ENCODE measurements around the gene COX19.
A peak's percentile ranks its signal among the peaks of the same experiment; 100 is the strongest.

COX19 gene

GRCh38 chr7:978049-978346, 2.6 kb upstream of the COX19 start:
- DNase-seq (ENCODE audit: low read depth): no peak

DNA sequence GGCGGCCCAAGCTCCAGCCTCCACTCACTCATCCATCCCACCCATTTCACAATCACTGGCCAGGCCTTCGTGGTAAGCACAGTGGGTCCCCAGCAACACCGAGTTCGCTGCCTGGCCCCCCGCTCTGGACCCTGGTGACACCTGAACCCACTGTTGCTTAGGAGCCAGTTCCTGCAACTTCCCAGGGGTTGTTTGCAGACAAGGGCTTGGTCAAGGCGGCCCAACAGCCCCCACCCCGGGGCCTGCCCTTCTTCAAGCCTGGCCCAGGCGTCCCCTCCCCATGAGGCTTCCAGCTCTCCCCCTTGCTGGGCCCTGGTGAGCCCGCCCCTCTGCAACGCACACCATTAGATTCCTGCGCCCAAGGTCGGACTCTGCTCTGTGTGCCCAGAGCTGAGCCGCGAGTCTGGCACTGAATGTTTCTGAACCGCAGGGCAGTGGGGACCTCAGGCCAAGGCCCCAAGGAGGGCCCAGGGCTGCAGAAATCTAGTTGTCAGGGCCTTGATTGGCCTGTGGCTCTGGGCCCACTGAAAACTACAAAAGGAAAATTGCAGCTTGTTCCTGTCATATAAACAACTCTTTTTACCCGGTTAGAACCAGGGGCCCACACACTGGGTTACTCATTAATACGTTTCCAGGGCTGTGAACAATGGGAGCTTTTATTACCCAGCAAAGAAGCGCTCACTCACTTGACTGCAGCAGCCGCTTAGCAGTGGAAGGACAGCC, 2.1 kb upstream of the COX19 start:
- DNase-seq (ENCODE audit: low read depth): no peak

GRCh38 chr7:976901-977325, 1.6 kb upstream of the COX19 start:
- DNase-seq (ENCODE audit: low read depth): no peak

DNA sequence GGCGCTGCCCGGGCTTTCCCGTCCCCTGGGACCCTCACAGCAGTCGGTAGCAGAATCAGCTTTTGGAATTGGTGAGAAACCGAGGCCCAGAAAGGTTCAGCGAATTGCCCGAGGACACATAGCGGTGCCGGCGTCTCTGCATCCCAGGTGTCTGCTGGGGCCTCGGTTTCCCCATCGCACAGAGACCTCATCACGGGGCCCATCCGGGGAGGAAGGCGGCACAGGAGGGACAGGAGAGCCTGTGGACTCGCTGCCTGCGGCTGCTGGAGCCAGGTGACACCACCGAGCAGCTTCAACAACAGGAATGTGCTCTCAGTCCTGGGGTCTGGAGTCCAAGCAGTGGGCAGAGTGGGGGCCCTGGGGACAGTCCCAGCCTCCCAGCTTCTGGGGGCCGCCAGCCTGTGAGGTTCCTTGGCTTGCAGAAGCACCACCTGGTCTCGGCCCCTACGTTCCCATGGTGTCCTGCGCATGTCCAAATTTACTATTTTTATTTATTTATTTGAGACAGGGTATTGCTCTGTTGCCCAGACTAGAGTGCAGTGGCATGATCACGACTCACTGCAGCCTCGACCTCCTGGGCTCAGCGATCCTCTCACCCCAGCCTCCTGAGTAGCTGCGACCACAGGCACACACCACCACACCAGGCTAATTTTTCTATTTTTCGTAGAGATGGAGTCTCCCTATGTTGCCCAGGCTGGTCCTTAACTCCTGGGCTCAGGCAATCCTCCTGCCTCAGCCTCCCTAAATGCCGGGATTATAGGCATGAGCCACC, 539 bp upstream of the COX19 start:
- no peak for DNase-seq (ENCODE audit: low read depth)

GRCh38 chr7:974172-974571, 1.2 kb downstream of the COX19 start:
- DNase-seq (ENCODE audit: low read depth): peak; percentile 36

DNA sequence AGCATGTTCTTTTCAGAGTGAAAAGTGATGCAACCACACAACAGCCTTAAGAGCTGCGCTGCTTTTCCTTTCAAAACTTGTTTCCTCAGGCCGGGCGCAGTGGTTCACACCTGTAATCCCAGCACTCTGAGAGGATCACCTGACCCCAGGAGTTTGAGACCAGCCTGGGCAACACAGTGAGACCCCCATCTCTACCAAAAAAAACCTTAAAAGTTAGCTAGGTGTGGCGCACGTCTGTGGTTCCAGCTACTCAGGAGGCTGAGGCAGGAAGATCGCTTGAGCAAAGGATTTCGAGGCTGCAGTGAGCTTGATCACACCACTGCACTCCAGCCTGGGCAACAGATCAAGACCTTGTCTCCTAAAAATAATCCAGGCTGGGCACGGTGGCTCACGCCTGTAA, 2.0 kb downstream of the COX19 start:
- DNase-seq (ENCODE audit: low read depth): no peak

DNA sequence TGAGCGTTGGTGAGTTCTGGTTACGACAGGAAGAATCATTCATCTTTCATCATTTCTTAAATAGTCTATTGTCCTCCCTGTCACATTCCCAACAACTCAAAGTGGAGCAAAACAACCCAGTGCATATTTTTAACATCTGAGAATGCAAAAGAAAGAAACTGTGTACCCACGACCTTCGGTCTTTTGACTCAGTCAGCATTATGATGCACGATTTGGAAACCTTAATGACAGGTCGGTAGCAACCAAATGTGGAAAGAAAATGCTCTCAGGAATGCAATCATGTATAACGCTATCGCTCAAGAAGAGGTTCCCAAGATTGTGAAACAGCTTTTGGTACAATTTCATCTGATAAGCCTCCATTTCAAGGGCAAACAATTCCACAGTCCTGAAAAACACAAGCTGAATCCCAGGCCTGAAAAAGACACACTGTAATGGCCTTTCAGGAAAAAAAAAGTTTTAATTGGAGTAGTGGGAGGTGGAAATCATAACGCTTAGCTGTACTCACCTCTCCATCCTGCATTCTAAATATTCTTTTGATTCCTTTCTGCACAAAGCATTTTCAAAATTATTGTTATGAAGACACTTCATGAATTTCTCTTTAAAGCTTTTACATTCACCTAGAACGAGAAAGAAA, 2.6 kb downstream of the COX19 start:
- DNase-seq (ENCODE audit: low read depth): no peak

- no peak for DNase-seq (ENCODE audit: low read depth)
These were observed 3.2 kb downstream of the COX19 start for GRCh38 chr7:972110-972509.

GRCh38 chr7:970744-971143, 4.6 kb downstream of the COX19 start:
- DNase-seq (ENCODE audit: low read depth): no peak

- DNase-seq (ENCODE audit: low read depth): no peak
These were observed 5.9 kb downstream of the COX19 start for GRCh38 chr7:969403-969802.

DNA sequence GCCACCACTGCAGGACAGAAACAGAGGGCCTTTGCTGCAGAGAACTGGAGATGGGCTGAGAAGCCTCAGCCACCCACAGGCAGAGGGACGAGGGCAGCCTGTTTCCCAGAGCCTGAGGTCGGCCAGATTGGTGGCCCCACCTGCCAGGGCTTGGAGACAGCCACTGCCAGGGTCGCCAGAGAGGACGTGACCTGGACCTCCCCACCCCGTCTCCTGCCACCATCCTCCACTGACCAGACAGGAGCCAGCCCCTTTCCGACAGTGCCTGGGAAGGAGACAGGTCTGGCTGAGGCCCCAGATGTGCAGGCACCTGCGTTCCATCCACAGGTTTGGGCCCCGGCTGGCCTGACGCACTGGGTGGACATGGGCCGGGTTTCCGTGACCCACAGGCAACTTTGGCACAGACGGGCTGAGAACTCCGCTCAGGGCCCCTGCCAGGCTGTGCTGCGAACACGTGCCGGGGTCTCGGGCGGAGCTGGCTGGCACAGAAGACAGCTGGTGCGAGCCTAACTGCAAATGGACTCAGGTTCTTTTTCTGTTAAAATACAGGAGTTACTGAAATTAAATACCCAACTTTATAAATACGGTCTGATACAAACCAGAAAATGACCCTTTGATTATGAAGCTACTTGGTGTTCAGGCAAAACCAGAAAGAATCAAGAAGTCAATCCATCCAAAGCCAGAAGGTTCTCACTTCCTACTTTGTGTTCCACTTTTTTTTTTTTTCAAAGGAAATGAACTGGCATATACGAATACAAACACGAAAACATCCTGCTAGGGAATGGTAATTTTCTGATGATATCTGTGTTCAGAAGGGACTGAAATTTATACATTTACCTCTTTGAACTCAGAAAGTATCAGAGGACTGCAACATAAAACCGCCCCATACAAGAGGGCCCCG, 6.9 kb downstream of the COX19 start:
- no peak for DNase-seq (ENCODE audit: low read depth)

- no peak for DNase-seq (ENCODE audit: low read depth)
These were observed 7.8 kb downstream of the COX19 start for GRCh38 chr7:967361-968082.

DNA sequence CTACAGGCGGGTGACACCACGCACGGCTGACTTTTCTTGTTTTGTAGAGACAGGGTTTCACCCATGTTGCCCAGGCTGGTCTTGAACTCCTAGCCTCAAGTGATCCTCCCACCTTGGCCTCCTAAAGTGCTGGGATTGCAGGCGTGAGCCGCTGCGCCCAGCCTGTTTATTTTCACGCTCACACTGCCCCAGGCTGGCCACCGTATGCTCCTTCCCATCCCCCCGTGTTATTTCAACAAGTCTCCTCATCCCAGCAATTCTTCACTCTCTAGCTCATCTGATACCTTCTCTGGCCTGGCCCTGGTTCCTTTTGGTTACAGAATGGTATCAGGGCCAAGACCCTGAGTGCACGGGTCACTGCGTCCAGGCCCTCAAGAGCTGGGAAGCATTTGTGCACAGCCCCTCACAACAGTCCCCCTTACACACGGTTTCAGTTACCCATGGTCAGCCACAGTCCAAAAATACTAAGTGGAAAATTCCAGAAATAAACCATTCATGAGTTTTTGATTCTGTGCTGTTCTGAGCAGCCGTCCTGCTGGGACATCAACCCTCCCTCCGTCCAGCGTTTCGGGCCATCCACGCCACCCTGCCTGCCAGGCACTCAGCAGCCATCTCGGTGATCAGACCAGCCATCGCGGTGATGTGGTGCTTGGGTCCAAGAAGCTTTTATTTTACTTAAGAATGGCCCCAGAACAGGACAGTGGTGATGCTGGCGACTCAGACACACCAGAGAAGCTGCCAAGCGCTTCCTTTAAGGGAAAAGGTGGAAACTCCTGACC, 8.9 kb downstream of the COX19 start:
- DNase-seq (ENCODE audit: low read depth): no peak

DNA sequence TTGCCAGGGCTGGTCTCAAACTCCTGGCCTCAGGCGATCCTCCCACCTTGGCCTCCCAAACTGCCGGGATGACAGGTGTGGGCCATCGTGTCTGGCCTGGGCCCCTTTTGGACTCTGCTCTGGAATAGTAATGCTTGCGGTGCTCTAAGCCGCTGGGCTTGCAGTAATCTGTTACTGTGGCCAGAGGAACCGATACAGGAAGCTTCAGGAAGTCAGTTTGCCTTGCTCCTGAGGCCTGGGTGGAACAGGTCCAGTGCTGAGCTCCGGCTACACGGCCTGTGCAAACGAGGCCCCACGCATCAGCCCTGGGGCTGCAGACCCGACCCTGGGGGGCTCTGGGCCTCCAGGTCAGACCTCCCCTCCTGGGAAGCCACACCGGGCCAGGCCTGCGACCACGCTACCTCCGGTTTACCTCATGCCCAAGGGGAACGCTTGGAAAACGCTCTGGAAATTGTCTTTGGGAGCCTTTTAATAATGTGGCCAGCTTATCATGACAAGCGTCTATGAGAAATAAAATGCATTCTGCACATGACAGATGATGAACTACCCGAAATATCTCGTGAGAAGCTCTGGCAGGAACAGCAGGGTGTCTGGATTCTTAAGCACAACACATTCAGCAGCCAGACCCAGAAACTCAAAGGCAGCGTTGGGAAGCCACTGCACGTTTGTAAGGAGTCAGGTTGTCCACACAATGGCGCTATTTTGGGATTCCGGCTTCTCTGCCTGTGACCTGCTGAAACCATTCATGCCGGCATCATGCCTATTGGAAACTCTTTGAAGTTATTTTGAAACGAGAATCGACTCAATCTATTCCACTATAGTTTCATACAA, 10.7 kb downstream of the COX19 start:
- DNase-seq (ENCODE audit: low read depth): peak; percentile 36

DNA sequence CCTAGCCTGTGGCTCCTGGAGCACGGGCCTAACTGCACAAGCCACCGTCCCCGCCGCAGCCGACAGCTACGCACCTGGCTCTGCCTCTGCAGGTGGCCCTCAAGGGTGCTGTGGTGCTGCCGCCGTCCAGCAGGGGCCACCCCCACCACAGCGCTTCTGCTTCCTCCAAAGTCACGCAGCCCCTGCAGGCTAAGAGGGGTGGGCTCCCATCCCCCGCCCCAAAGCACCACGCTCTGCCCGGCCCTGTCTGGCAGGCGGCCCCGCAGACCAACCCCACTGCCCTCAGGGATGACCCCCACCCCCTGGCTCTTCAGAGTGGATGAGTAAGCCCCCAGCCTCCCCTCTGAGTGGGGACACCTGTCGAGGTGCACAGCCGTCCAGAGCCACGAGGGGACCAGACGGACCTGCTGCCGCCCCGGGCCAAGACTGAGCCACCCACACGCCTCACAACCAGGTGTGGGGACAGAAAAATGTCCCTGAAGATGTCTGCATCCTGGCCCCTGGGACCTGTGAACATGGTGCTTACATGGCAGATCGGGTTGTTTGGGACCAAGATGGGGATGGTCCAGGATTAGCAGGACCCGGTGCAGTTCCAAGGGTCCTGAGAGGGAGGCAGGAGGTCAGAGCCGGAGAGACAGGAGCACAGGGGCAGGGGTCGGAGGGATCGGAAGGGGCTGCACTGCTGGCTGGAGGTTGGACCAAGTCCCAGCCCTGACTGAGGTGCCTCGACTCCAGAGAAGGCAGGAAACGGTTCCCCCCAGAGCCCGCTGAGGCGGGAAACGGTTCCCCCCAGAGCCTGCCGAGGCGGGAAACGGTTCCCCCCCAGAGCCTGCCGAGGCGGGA, 11.9 kb downstream of the COX19 start:
- DNase-seq (ENCODE audit: low read depth): no peak

DNA sequence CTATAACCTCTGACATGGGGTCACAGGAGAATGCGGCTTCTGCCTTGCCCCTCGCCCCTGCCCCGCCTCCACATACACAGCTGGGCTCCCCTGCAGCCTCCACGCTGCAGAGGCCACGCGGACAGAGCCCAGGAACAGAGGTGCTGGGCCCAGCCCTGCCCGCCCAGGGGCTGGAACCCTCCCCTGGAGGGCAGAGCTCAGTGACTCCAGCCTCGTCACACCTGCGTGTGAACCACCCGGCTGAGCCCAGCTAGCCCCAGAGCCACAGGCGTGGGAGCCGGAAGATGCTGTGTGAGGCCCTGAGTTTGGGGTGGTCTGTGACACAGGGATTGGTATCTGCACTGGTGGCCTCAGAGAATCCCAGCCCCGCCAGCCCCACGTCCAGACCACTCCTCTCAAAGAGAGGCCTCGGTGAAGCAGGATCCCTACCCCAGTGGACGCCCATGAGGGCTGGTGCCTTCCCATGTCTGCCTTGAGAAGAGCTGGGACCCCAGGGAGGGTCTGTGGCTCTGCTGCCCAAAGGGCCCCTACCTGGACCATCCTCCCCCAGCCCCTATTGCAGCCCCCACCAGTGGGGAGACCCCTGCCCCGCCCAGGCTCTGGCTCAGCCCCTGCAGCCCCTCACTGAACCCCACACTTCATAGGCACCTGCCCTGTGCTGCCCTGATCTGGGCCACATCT, 12.8 kb downstream of the COX19 start:
- no peak for DNase-seq (ENCODE audit: low read depth)

DNA sequence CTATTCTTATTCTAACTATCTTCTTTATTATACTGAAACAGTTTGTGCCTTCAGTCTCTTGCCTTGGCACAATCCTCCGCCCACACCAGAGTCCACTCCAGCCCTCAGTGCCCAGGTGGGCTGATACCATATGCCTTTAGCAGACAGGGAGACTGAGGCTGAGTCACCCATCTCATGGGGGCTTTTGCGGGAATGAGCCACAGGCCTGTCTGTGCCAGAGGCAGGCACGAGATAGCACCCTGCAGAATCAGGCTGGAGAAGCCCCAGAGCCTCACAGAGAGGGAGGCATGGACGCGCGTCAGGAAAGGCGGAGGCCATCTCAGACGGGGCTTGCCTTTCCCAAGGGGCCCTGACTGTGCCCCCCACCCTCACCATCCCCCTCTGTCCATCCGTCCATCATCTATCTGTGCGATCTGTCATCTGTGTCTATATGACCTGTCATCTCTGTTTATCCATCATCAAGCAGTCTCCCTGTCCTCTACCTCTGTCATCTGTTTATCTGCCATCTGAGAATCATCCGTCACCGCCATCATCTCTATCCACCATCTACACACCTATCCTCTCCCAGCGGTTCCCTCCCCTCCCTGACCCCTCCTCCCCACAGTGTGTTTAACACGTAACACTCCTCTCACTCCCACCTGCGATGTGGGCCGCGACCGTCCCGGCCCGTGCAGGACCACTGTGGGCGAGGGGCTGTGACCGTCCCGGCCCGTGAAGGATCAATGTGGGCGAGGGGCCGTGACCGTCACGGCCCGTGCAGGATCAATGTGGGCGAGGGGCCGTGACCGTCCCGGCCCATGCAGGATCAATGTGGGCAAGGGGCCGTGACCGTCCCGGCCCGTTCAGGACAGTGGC, 13.6 kb downstream of the COX19 start:
- no peak for DNase-seq (ENCODE audit: low read depth)
